Endothelial cell of umbilical vein (primary cell): ENCODE results near the gene VRK2. TPM values are rescaled to one million over a fixed set of nuclear protein-coding genes. Genes with fewer than 3 reads are reported as not detected.
"Not testable (repeated sequence)": the region's sequence is repeated elsewhere in the genome, so short reads cannot be mapped to it uniquely, and the experiment has no call there.

Source experiments
- BruUV-seq: library from RNA; stranded (reverse); fragments of 400-500 nt; replicated peaks from 2 replicates; lab custom pipeline; 2021; lab: Mats Ljungman, UMichigan
- CTCF ChIA-PET: fragments of 300-600, 350-600 bp; sonication (Branson Sonifier 250); formaldehyde crosslinking; loops from one replicate; lab custom pipeline; 2021; ENCODE audit warnings: antibody characterized with exemption, inconsistent platforms; lab: Charles Lee
- POLR2A ChIA-PET: fragments of 300-600, 350-600 bp; sonication (Branson Sonifier 250); formaldehyde crosslinking; loops from one replicate; lab custom pipeline; 2021; ENCODE audit warnings: antibody characterized with exemption, inconsistent platforms; lab: Charles Lee
- DNase-seq: peaks from one replicate; pipeline ENCODE4 v3.0.0-alpha.2; 2011; ENCODE audit warnings: low read depth, low spot score
- FAIRE-seq: peaks from 2 replicates; lab custom pipeline; 2011; peaks lifted over from hg19 to GRCh38; lab: Jason Lieb, UNC
- H2AFZ ChIP-seq: 2 replicates; pipeline ENCODE4 v1.6.0; 2012; ENCODE audit warnings: low read depth, low read length, control low read depth, inconsistent platforms
- H3K27ac ChIP-seq: 2 replicates; pipeline ENCODE4 v1.5.1; 2011; ENCODE audit warnings: low read depth, mild to moderate bottlenecking, control low read depth, low read length, moderate library complexity; ENCODE audit not compliant: insufficient read depth
- H3K27me3 ChIP-seq, 2 experiments: 2 replicates each; pipeline versions ENCODE4 v1.6.0 to v1.6.1; 2011; ENCODE audit warnings: low read length in 2 of 2, mixed read lengths in 1 of 2; ENCODE audit not compliant: control insufficient read depth in 2 of 2, insufficient read depth in 2 of 2
- H3K36me3 ChIP-seq, 2 experiments: 2 replicates in 1 of 2; 3 replicates in 1 of 2; pipeline ENCODE4 v1.5.1; 2011; ENCODE audit warnings: low read length in 2 of 2, mild to moderate bottlenecking in 1 of 2, moderate library complexity in 1 of 2; ENCODE audit not compliant: control insufficient read depth in 2 of 2, insufficient read depth in 2 of 2; ENCODE audit errors: extremely low read depth in 1 of 2
- H3K4me1 ChIP-seq: 3 replicates; pipeline ENCODE4 v1.5.1; 2011; ENCODE audit warnings: mild to moderate bottlenecking, low read length; ENCODE audit not compliant: control insufficient read depth, insufficient read depth; ENCODE audit errors: extremely low read depth
- H3K4me2 ChIP-seq: 2 replicates; pipeline ENCODE4 v1.6.1; 2011; ENCODE audit warnings: low read length, control low read depth, mixed read lengths; ENCODE audit not compliant: insufficient read depth
- H3K4me3 ChIP-seq, 3 experiments: fragments of 200-600 bp in 1 of 3; sonication (generic), shearing (Covaris generic) in 1 of 3; replicated peaks in 1 of 3; 2 replicates each; pipeline ENCODE4 v1.5.1; 2011 to 2016; ENCODE audit warnings: control low read depth in 3 of 3, low read length in 3 of 3, mild to moderate bottlenecking in 2 of 3, inconsistent platforms in 1 of 3, low read depth in 1 of 3, moderate library complexity in 1 of 3; ENCODE audit not compliant: insufficient read depth in 1 of 3
- H3K79me2 ChIP-seq: 2 replicates; pipeline ENCODE4 v1.6.0; 2012; ENCODE audit warnings: low read length, inconsistent platforms; ENCODE audit not compliant: control insufficient read depth, insufficient read depth
- H3K9ac ChIP-seq: replicated peaks from 2 replicates; pipeline ENCODE3; 2011; ENCODE audit warnings: low read length, control low read depth; ENCODE audit not compliant: insufficient read depth; ENCODE audit errors: extremely low read depth
- H3K9me1 ChIP-seq: replicated peaks from 3 replicates; pipeline ENCODE4 v1.6.0; 2011; ENCODE audit warnings: mild to moderate bottlenecking, low read length; ENCODE audit not compliant: control insufficient read depth, insufficient read depth; ENCODE audit errors: extremely low read depth
- H3K9me3 ChIP-seq: replicated peaks from 2 replicates; pipeline ENCODE4 v1.5.1; 2012; ENCODE audit warnings: low read length, inconsistent platforms; ENCODE audit not compliant: control insufficient read depth, insufficient read depth
- H4K20me1 ChIP-seq: replicated peaks from 2 replicates; pipeline ENCODE3; 2011; ENCODE audit warnings: mild to moderate bottlenecking, low read length; ENCODE audit not compliant: control insufficient read depth, insufficient read depth; ENCODE audit errors: extremely low read depth
- CTCF ChIP-seq, 2 donors: IDR thresholded peaks; 1 replicate in 1 of 2; 2 replicates in 1 of 2; pipeline ENCODE4 v1.5.1; 2011; ENCODE audit warnings: low read length in 2 of 2, mild to moderate bottlenecking in 2 of 2, moderate library complexity in 2 of 2, control low read depth in 1 of 2, inconsistent platforms in 1 of 2, low read depth in 1 of 2; ENCODE audit not compliant: insufficient read depth in 1 of 2; ENCODE audit errors: extremely low read depth in 1 of 2
- EZH2 ChIP-seq: IDR thresholded peaks from 2 replicates; pipeline ENCODE4 v1.6.1; 2012; ENCODE audit warnings: borderline replicate concordance, low read depth, mild to moderate bottlenecking, moderate library complexity, low read length, inconsistent platforms; ENCODE audit not compliant: severe bottlenecking
- FOS ChIP-seq: IDR thresholded peaks from 2 replicates; pipeline ENCODE4 v1.6.1; 2011; ENCODE audit warnings: mild to moderate bottlenecking, low read length, moderate library complexity, borderline replicate concordance; ENCODE audit not compliant: insufficient read depth
- GATA2 ChIP-seq: IDR thresholded peaks from 2 replicates; pipeline ENCODE4 v1.7.0; 2011; ENCODE audit warnings: low read depth, mild to moderate bottlenecking, moderate library complexity, mixed read lengths, low read length; ENCODE audit not compliant: insufficient read length, insufficient read depth
- JUN ChIP-seq: IDR thresholded peaks from 2 replicates; pipeline ENCODE4 v1.6.1; 2011; ENCODE audit warnings: borderline replicate concordance, low read depth; ENCODE audit not compliant: insufficient read length, insufficient read depth
- MAX ChIP-seq: IDR thresholded peaks from 2 replicates; pipeline ENCODE4 v1.6.1; 2011; ENCODE audit not compliant: insufficient read depth, insufficient read length
- MYC ChIP-seq: IDR thresholded peaks from one replicate; pipeline ENCODE4 v1.6.1; 2011; ENCODE audit warnings: mild to moderate bottlenecking, low read depth, low read length
- POLR2A ChIP-seq: IDR thresholded peaks from 2 replicates; pipeline ENCODE4 v1.6.1; 2012; ENCODE audit warnings: low read depth, mild to moderate bottlenecking, control low read depth, low read length
- POLR2AphosphoS5 ChIP-seq: IDR thresholded peaks from 2 replicates; pipeline ENCODE4 v1.6.1; 2012; ENCODE audit warnings: low read depth, mild to moderate bottlenecking, control low read depth, low read length, moderate library complexity; ENCODE audit not compliant: insufficient read depth
- dilution Hi-C: fragments of 300-500 bp; cut with MboI; formaldehyde crosslinking; loops from one replicate; pipeline ENCODE4 v1.15.0; 2019; ENCODE audit warnings: low sequenced_read_pairs; ENCODE audit not compliant: extremely low pct_ligation_motif_present
- intact Hi-C: fragments of 100-400 bp; cut with micrococcal nuclease; formaldehyde crosslinking; loops from one replicate; pipeline ENCODE4 v1.10.0; 2022
- polyA plus RNA-seq, 4 experiments: library from polyadenylated mRNA; depleted of rRNA in 3 of 4; stranded (reverse) in 3 of 4; unstranded in 1 of 4; fragments of >200 nt; gene quantifications; 2 replicates each; pipeline versions ENCODE4 v1.2.1 to v1.2.3, GENCODE V29; 2011 to 2012; ENCODE audit warnings: missing spikeins in 1 of 4
- total RNA-seq: library from RNA; stranded (reverse); gene quantifications from 2 replicates; pipeline ENCODE4 v1.2.3, GENCODE V29; 2021

The VRK2 gene
- total and polyA plus RNA-seq, 2 donors (not counting 3 experiments of a cell fraction or from before 2014, with no cell fraction given), result 11.2 to 35.2 TPM

GRCh38 chr2:58186501-58186900 lies 139.9 kb downstream of the VRK2 start:
- BruUV-seq, result no TSS peak
- no peaks in the 10 kb centered on the region for H3K36me3 ChIP-seq
- POLR2A ChIA-PET, result no interaction called here
- dilution Hi-C loops, result no loop called here
- TF ChIP-seq CTCF (IDR thresholded peaks at IDR 0.05; ENCODE audit: extremely low read depth in 1 of 2, insufficient read depth in 1 of 2, low read depth in 1 of 2, low read length in 2 of 2), result no peak
- no peak for TF ChIP-seq GATA2
- TF ChIP-seq POLR2A, result no peak
- no peak for TF ChIP-seq JUN
- TF ChIP-seq POLR2AphosphoS5, result no peak
- no peak for TF ChIP-seq EZH2
- no peak for TF ChIP-seq MAX
- TF ChIP-seq MYC, result no peak
- TF ChIP-seq FOS, result no peak
- intact Hi-C loops, result no loop called here
- H3K9me1 ChIP-seq, result peaks cover 2% of the 10 kb centered on the region
- H3K79me2 ChIP-seq, result no peaks in the 10 kb centered on the region
- H4K20me1 ChIP-seq, result no peaks in the 10 kb centered on the region
- no peaks in the 10 kb centered on the region for H3K4me1 ChIP-seq
- H3K9me3 ChIP-seq, result no peaks in the 10 kb centered on the region
- no peak overlapping the region for H3K27ac ChIP-seq
- no peak overlapping the region for H3K9ac ChIP-seq
- DNase-seq, result no peak
- no peak overlapping the region for H2AFZ ChIP-seq
- no peak for FAIRE-seq
- no peaks in the 10 kb centered on the region for H3K27me3 ChIP-seq
- no peak overlapping the region for H3K4me2 ChIP-seq
- CTCF ChIA-PET, result no interaction called here
- no peak overlapping the region for H3K4me3 ChIP-seq

DNA sequence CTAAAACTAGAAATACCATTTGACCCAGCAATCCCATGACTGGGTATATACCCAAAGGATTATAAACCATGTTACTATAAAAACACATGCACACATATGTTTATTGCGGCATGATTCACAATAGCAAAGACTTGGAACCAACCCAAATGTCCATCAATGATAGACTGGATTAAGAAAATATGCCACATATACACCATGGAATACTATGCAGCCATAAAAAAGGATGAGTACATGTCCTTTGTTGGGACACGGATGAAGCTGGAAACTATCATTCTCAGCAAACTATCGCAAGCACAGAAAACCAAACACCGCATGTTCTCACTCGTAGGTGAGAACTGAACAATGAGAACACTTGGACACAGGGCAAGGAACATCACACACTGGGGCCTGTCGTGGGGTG lies 140.4 kb downstream of the VRK2 start:
- H3K36me3 ChIP-seq, H4K20me1 ChIP-seq, H3K79me2 ChIP-seq, H3K27me3 ChIP-seq, intact Hi-C loops, DNase-seq, CTCF ChIA-PET, H3K27ac ChIP-seq, H3K9me3 ChIP-seq, BruUV-seq, POLR2A ChIA-PET, H3K9ac ChIP-seq, FAIRE-seq, H3K9me1 ChIP-seq, H3K4me3 ChIP-seq, dilution Hi-C loops, H3K4me2 ChIP-seq, H2AFZ ChIP-seq, H3K4me1 ChIP-seq: not testable (repeated sequence)
